Fibroblast of skin of abdomen (primary cell): ENCODE measurements around the gene OR4K17. TPM values are rescaled to one million over a fixed set of nuclear protein-coding genes. Genes with fewer than 3 reads are reported as not detected.
"Not testable (repeated sequence)": the region's sequence is repeated elsewhere in the genome, so short reads cannot be mapped to it uniquely, and the experiment has no call there.

Experiments used
- DNase-seq: peaks from one replicate; pipeline ENCODE4 v3.0.0-alpha.2; 2013
- polyA plus RNA-seq, 2 experiments: library from polyadenylated mRNA; unstranded; fragments of 120-200 nt; gene quantifications; one replicate each; pipeline ENCODE4 v1.2.1, GENCODE V29; 2013; ENCODE audit not compliant: insufficient read length in 2 of 2

The OR4K17 gene, protein sequence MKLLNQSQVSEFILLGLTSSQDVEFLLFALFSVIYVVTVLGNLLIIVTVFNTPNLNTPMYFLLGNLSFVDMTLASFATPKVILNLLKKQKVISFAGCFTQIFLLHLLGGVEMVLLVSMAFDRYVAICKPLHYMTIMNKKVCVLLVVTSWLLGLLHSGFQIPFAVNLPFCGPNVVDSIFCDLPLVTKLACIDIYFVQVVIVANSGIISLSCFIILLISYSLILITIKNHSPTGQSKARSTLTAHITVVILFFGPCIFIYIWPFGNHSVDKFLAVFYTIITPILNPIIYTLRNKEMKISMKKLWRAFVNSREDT
- not detected for polyA plus RNA-seq (2013, experiment 1 of 2; ENCODE audit: insufficient read length)
- polyA plus RNA-seq (2013, experiment 2 of 2; ENCODE audit: insufficient read length) = not detected

DNA sequence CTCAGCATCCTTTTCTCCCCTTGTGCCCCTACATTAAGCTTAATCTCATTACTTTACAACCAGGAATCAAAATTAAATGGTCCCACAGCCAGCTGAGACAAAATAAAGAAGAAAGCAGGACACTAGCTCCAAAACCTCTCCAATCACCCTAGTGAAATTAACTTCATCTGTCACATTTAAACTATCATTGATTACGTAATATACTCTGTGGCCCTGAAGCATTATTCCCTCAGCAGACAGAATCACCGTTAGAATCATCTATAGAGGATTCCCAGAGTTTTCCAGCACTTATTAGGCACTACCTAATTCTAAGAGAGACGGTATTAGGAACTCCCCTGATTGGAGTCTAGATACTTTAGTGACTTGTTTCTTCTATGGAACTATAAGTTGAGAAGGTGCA, at the start of gene OR4K17:
Gene OR4K17, plus strand, starts transcription at position 302 of the 400 bp plus-strand sequence. CDS start 6,761 bp downstream, outside the sequence.
- DNase-seq = no peak

DNA sequence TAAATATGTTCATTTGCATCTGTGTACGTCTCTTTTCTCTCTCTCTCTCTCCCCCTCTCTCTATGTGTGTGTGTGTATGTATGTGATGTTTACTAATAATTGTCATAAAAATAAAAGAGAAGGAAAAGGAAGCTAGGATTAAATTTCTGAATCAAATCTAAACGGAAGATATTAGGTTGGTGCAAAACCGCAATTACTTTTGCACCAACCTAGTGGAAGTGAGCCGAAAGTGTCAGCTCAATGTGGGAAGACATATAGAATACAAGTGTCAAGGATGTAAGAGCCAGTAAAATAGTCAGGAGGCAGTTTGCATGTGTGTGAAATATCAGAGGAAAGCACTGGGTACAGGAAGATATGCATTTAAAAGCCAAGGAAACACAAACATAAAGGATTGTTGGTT, 18.5 kb upstream of the OR4K17 start:
- DNase-seq = no peak

DNA sequence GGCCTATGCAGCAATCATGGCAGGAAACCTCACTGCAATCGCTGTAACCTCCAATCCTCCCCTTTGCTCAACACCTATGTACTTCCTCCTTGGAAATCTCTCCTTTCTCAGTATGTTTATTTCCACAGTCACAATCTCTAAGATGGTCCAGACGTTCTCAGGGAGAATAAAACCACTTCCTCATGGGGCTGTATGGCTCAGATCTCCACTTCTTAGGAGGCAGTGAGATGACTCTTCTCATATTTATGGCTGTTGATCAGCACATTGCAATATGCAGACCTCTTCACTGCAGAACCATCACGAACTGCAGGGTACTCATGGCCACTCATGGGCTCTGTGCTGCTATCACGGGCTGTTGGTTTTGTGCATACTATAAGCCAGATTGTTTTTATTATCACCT, 17.1 kb upstream of the OR4K17 start:
- no peak for DNase-seq

DNA sequence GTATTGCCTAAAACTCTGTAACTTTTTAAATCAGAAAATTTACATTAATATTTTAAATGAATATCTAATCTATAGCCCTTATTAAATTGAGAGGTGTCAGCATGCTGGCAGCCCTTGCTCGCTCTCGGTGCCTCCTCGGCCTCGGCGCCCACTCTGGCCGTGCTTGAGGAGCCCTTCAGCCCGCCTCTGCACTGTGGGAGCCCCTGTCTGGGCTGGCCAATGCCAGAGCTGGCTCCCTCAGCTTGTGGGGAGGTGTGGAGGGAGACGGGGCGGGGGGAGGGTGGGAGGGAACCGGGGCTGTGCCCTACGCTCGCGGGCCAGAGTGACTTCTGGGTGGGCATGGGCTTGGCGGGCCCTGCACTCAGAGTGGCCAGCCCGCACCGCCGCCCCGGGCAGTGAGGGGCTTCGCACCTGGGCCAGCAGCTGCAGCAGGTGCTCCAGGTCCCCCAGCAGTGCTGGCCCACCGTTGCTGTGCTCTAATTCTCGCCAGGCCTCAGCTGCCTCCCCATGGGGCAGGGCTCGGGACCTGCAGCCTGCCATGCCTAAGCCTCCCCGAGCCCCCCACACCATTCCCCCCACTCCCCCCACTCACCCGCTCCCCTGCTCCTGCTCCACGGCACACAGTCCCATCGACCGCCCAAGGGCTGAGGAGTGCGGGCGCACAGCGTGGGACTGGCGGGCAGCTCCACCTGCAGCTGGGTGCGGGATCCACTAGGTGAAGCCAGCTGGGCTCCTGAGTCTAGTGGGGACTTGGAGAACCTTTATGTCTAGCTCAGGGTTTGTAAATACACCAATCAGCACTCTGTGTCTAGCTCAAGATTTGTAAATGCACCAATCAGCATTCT, 11.4 kb upstream of the OR4K17 start:
- DNase-seq = not testable (repeated sequence)

DNA sequence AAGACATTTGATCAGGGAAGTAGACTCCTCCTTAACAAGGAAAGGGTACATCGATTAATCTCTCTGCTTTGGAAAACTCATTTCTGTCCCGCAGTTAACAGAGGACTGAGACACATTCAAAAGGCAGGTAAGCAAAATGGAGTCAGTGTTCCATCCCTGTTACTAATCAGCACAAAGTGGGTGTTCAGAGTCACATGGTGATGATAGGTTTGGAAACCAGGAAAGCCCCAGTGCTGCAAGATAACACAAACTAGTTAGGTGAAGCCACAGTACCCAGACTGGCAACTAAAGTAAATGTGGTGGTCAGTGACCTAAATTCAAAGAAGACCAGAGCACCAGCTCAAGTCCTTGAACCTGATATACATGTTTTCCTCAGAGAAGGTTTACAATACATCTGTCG, 1.8 kb downstream of the OR4K17 start:
- DNase-seq = no peak

DNA sequence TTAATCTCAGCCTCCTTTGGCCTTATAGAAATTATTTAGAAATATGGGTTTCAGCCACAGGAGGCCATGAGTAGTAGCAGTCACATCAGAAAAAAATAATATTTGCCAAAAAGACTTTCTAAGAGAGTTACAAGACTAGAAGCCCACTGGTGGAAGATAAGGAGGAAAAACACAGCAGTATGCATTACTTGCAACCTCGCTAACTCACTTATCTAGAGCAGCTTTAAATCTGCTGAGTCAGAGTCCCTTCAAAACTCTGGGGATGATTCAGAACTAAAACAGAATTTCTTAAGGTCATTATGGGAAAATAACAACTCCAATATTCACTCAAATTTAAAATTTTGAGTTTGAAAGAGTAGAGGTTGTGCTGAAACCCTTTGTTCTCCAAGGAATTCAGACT, 6.2 kb downstream of the OR4K17 start:
- no peak for DNase-seq

DNA sequence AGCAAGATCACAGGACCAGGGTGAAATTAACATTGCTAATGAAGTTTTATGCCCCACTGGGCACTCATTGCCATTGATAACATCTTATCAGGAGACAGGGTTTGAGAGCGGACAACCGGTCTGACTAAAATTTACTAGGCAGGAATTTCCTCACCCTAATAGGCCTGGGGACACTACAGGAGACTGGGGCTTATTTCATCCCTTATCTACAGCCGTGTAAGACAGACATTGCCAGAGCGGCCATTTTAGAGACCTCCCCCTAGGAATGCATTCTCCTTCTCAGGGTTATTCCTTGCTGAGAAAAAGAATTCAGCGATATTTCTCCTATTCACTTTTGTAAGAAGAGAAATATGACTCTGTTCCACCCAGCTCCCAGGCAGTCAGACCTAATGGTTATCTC, 8.3 kb downstream of the OR4K17 start:
- DNase-seq = no peak

DNA sequence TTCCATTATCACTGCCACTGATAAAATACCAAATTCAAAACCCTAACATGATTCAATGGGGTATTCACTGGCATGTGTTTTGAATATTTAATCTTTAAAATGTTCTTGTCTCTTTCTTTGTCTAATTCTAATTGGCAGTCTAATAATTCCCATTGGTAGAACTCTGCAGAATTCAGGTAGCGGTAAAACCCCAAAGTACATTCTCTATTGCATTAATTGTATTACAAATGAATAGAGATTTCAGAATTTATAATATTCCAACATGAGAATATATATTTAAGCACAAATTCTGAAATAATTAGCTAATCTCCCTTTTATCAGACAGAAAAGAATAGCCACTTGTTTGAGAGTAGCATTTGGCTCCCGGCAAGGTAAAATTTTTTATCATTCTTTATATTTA, 28.0 kb downstream of the OR4K17 start, which contains the start of gene OR4N5:
Gene OR4N5, plus strand, starts transcription at position 301 of the 400 bp plus-strand sequence. CDS start 4,916 bp downstream, outside the sequence.
- no peak for DNase-seq

DNA sequence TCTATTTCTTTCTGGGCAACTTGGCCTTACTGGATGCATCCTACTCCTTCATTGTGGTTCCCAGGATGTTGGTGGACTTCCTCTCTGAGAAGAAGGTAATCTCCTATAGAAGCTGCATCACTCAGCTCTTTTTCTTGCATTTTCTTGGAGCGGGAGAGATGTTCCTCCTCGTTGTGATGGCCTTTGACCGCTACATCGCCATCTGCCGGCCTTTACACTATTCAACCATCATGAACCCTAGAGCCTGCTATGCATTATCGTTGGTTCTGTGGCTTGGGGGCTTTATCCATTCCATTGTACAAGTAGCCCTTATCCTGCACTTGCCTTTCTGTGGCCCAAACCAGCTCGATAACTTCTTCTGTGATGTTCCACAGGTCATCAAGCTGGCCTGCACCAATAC, 33.4 kb downstream of the OR4K17 start:
- DNase-seq = no peak

DNA sequence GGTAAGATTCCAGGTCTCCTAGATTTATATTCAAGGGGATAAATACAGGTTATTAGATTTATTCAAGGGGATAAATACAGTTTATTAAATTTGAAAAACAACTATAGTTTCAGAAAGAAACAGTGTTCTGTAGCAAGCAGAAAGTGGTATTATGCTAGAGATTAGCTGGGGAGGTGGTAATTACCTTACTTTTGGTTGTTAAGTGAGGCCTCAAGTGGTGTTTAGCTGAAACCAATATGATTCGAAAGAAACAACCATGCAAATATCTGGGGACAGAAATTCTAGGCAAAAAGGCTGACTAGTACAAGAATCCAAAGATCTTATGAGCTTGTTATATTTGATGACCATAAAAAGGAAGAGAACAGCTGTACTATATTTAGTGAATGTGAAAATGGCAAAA, 34.3 kb downstream of the OR4K17 start:
- DNase-seq = no peak

DNA sequence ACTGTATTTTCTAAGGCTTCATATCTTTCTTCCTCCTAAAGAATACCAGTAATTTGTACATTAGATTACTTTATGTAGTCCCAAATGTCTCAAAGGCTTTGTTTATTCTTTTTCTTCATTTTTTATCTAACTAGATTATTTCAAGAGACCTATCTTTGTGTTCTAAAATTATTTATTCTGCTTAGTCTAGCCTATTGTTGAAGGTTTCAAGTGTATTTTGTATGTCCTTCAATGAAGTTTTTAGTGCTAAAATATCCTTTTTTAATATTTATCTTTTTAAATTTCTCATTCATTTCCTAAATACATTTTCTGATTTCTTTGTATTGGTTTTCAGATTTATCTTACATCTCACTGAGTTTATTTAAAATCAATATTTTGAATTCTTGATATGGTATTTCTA, 53.9 kb downstream of the OR4K17 start:
- no peak for DNase-seq

DNA sequence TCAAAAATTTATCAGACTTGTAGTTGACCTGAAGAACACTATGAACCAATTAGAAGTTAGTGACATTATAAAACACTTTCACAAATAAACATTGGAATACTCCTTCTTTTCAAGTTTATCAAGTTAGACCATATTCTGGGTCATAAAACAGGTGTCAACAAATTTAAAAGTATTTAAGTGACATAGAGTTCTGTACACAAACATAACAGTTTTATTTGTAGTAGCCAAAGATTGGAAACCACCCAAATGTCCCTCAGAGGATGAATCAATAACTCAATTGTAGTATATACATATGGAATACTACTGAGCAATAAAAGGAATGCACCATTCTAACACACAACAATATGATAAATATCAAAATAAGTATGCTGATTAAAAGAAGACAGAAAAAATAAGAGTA, 56.6 kb downstream of the OR4K17 start:
- DNase-seq = no peak

DNA sequence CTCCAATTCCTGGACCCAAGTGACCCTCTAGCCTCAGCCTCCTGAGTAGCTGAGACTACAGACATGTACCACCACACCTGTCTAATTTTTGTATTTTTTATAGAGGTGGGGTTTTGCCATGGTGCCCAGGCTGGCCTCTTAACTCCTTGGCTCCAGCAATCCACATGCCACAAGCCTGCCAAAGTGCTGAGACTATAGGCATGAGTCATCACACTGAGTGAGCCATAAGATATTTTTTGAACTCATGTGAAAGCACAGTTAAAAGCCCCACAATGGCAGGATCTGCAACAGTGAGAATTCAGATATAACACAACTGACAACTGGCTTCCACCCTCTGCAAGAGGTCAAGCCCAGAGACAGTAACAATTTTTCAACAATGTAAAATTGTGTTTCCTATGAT, 59.3 kb downstream of the OR4K17 start:
- DNase-seq = not testable (repeated sequence)
